BLaER1 treated with 17β-estradiol and CSF1 and Interleukin-3, amounts not matched to agents 10 nM and 100 nM (cell line): Measurements from ENCODE around the gene TBK1.

ENCODE experiments used
- H3K27ac ChIP-seq, 11 experiments: shearing (Covaris generic); formaldehyde crosslinking; 2 replicates each; pipeline ENCODE4 v1.8.1; 2022
- H3K27me3 ChIP-seq, 11 experiments: shearing (Covaris generic); formaldehyde crosslinking; 2 replicates each; pipeline ENCODE4 v1.8.1; 2022
- H3K36me3 ChIP-seq, 11 experiments: shearing (Covaris generic); formaldehyde crosslinking; 2 replicates each; pipeline ENCODE4 v1.8.1; 2022
- H3K4me1 ChIP-seq, 10 experiments: shearing (Covaris generic); formaldehyde crosslinking; 2 replicates each; pipeline ENCODE4 v1.8.1; 2022
- H3K4me2 ChIP-seq, 11 experiments: shearing (Covaris generic); formaldehyde crosslinking; 2 replicates each; pipeline ENCODE4 v1.8.1; 2022
- H3K4me3 ChIP-seq, 10 experiments: shearing (Covaris generic); formaldehyde crosslinking; 2 replicates each; pipeline ENCODE4 v1.8.1; 2022
- H3K9ac ChIP-seq, 11 experiments: shearing (Covaris generic); formaldehyde crosslinking; 2 replicates each; pipeline ENCODE4 v1.8.1; 2022
- H3K9me3 ChIP-seq, 11 experiments: shearing (Covaris generic); formaldehyde crosslinking; replicated peaks in 1 of 11; 2 replicates each; pipeline ENCODE4 v1.8.1; 2022
- H4K20me1 ChIP-seq, 11 experiments: shearing (Covaris generic); formaldehyde crosslinking; 2 replicates each; pipeline ENCODE4 v1.8.1; 2022
- Cebpa-rat ChIP-seq, 11 experiments: shearing (Covaris generic); IDR thresholded peaks; 2 replicates each; pipeline ENCODE4 v1.8.1; 2022

The TBK1 gene

DNA sequence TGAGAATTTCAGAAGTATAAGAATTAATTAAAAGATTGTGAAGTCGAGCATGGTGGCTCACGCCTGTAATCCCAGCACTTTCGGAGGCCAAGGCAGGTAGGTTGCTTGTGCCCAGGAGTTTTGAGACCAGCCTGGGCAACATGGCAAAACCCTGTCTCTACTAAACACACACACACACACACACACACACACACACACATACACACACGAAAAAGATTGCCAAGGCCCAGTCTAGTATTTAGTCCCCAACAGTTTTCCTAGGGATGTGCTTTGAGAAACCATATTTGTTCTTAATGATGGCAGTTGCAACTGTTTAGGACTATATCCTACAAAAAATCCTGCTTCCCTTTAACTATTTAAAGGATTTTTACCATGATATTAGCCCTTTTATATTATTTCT is 6.0 kb downstream of the TBK1 start:
- Histone ChIP-seq H3K27ac (peak overlapping the region in 1 of 11 experiments; percentile 26; a peak in 2 of 22 replicates), H3K36me3 (peaks cover 36 to 73% (median 43%) of the 10 kb centered on the region in 11 experiments), H3K4me2 (peak overlapping the region in 3 of 11 experiments; percentile 56 to 68 (median 62); a peak in 3 of 22 replicates), H4K20me1 (peaks cover 0 to 71% (median 37%) of the 10 kb centered on the region in 11 experiments; a peak in 14 of 22 replicates), H3K27me3 (no peaks in the 10 kb centered on the region), H3K4me1 (peaks cover 18 to 61% (median 37%) of the 10 kb centered on the region in 10 experiments), H3K4me3 (no peak overlapping the region), H3K9me3 (no peaks in the 10 kb centered on the region), H3K9ac (no peak overlapping the region)
- no peak for TF ChIP-seq Cebpa-rat (IDR thresholded peaks at IDR 0.05)

GRCh38 chr12:64459394-64459891 is 7.5 kb downstream of the TBK1 start:
- peak overlapping the region; percentile 50 to 91 (median 80) for H3K4me2 ChIP-seq
- peaks cover 0 to 55% (median 29%) of the 10 kb centered on the region in 11 experiments; a peak in 14 of 22 replicates for H4K20me1 ChIP-seq
- H3K27ac ChIP-seq, result peak overlapping the region; percentile 33 to 84 (median 66); a peak in 21 of 22 replicates
- no peaks in the 10 kb centered on the region for H3K9me3 ChIP-seq
- TF ChIP-seq Cebpa-rat (IDR thresholded peaks at IDR 0.05), result no peak
- no peaks in the 10 kb centered on the region for H3K27me3 ChIP-seq
- H3K4me1 ChIP-seq, result peaks cover 11 to 48% (median 29%) of the 10 kb centered on the region in 10 experiments
- peak overlapping the region; percentile 2 to 57 (median 44); a peak in 16 of 20 replicates for H3K4me3 ChIP-seq
- peaks cover 51 to 88% (median 58%) of the 10 kb centered on the region in 11 experiments for H3K36me3 ChIP-seq
- H3K9ac ChIP-seq, result peak overlapping the region; percentile 24 to 79 (median 65)

- Histone ChIP-seq H3K9ac (no peak overlapping the region), H3K27ac (no peak overlapping the region)
Measured at GRCh38 chr12:64461634-64462414, 9.9 kb downstream of the TBK1 start.

GRCh38 chr12:64466178-64466577 is 14.3 kb downstream of the TBK1 start:
- Histone ChIP-seq H3K27ac (no peak overlapping the region), H3K36me3 (peaks cover 86 to 100% (median 94%) of the 10 kb centered on the region in 11 experiments)

More at GRCh38 chr12:64461634-64462414, 9.9 kb downstream of the TBK1 start:
- Histone ChIP-seq H3K4me3 (no peak overlapping the region), H3K27me3 (no peaks in the 10 kb centered on the region), H3K36me3 (peaks cover 63 to 93% (median 71%) of the 10 kb centered on the region in 11 experiments), H3K4me2 (no peak overlapping the region), H3K9me3 (no peaks in the 10 kb centered on the region), H3K4me1 (peaks cover 11 to 27% (median 19%) of the 10 kb centered on the region in 10 experiments), H4K20me1 (peaks cover 0 to 35% (median 20%) of the 10 kb centered on the region in 11 experiments; a peak in 11 of 22 replicates)
- no peak for TF ChIP-seq Cebpa-rat (IDR thresholded peaks at IDR 0.05)

DNA sequence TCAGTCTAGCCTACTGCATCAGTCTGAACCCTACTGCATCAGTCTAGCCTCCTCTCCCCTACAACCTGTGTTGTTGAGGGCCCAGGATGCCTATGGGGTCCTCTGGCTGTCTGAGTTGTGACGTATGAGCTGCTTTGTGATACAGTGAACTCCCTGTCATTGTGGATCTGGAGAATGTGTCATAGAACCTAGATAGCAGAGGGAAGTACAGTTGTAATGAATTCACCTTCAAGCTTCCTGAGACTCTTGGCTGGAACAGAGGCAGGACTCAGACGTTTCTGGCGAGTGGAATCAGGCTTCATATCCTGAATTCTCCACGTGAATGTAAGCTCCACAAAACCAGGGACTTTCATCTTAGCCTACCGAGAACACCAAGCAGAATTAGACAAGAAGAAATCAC is 17.0 kb downstream of the TBK1 start:
- H3K9me3 ChIP-seq, result peaks cover 0 to 6% (median 0%) of the 10 kb centered on the region in 11 experiments; a peak in 3 of 22 replicates
- H3K4me2 ChIP-seq, result no peak overlapping the region
- H3K4me1 ChIP-seq, result no peaks in the 10 kb centered on the region
- H3K27me3 ChIP-seq, result no peaks in the 10 kb centered on the region
- peaks cover 84 to 100% (median 95%) of the 10 kb centered on the region in 11 experiments for H3K36me3 ChIP-seq
- no peak for TF ChIP-seq Cebpa-rat (IDR thresholded peaks at IDR 0.05)
- no peak overlapping the region for H3K9ac ChIP-seq
- H3K27ac ChIP-seq, result no peak overlapping the region
- H3K4me3 ChIP-seq, result no peak overlapping the region
- H4K20me1 ChIP-seq, result peaks cover 0 to 19% (median 4%) of the 10 kb centered on the region in 11 experiments; a peak in 6 of 22 replicates

More at GRCh38 chr12:64466178-64466577, 14.3 kb downstream of the TBK1 start:
- Histone ChIP-seq H3K9me3 (no peaks in the 10 kb centered on the region), H4K20me1 (peaks cover 0 to 21% (median 4%) of the 10 kb centered on the region in 11 experiments; a peak in 8 of 22 replicates), H3K4me3 (no peak overlapping the region), H3K9ac (no peak overlapping the region), H3K4me2 (no peak overlapping the region), H3K27me3 (no peaks in the 10 kb centered on the region), H3K4me1 (no peaks in the 10 kb centered on the region)
- TF ChIP-seq Cebpa-rat (IDR thresholded peaks at IDR 0.05), result no peak

DNA sequence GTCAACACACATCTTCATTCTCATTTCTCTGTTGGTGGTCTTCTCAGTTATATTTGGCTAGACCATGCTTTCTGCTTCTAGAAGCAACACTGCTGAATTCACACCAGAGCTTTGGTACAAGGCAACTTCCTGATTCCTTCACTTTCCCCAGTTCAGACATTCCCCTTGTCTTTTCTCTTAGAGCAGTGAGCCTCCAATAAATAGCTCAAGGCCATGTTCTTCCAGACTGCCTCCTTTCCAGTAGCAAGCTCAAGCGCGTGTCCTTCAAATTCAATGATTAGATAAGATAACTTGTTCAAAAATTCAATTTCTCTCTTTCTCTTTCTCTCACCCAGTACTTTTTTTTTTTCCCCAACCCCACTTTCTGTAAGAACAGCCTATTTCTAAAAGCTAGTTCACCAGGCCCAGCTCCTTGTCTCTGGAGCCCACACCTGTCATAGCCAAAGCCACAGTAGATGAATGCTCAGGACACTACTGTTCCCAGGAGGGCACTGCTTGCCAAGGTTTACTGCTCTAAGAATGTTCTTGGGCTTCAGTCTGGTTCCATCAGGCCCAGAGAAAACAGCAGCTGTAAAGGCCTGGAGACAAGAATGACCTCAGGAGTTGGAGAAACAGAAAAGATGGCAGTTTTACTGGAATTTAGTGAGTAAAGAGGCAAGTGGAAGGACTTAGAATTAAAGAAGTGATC is 17.7 kb downstream of the TBK1 start:
- H3K27ac ChIP-seq, result no peak overlapping the region
- H3K36me3 ChIP-seq, result peaks cover 84 to 100% (median 95%) of the 10 kb centered on the region in 11 experiments
- TF ChIP-seq Cebpa-rat (IDR thresholded peaks at IDR 0.05), result no peak
- H3K4me1 ChIP-seq, result no peaks in the 10 kb centered on the region
- peaks cover 0 to 19% (median 4%) of the 10 kb centered on the region in 11 experiments; a peak in 6 of 22 replicates for H4K20me1 ChIP-seq
- H3K9ac ChIP-seq, result no peak overlapping the region
- H3K4me2 ChIP-seq, result no peak overlapping the region
- no peak overlapping the region for H3K4me3 ChIP-seq
- peaks cover under 1 to 12% (median 1%) of the 10 kb centered on the region in 11 experiments; a peak in 19 of 22 replicates for H3K9me3 ChIP-seq
- no peaks in the 10 kb centered on the region for H3K27me3 ChIP-seq

DNA sequence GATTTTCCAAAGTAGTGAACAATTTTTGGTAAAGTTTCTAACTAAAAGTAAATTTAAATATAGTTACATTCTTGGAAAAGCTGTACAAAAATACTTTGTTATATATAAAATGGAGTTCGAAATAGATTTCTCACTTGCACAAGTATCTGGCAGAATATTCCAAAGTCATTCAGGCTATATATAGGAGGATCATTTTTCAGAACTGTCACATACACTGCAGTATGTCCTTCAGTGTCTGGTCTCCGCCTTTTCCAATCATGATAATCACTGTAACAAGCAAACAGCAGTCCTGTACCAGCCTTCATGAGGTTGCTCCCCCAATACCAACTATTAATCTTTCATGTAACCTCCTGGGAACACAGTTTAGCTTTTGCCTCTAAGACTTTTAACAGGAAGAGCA is 18.6 kb downstream of the TBK1 start:
- H3K4me2 ChIP-seq, result no peak overlapping the region
- no peak for TF ChIP-seq Cebpa-rat (IDR thresholded peaks at IDR 0.05)
- no peak overlapping the region for H3K27ac ChIP-seq
- H3K27me3 ChIP-seq, result no peaks in the 10 kb centered on the region
- peaks cover 84 to 100% (median 95%) of the 10 kb centered on the region in 11 experiments for H3K36me3 ChIP-seq
- H3K9me3 ChIP-seq, result peaks cover 9 to 21% (median 10%) of the 10 kb centered on the region in 11 experiments
- H3K4me3 ChIP-seq, result no peak overlapping the region
- H3K4me1 ChIP-seq, result no peaks in the 10 kb centered on the region
- H4K20me1 ChIP-seq, result peaks cover 0 to 19% (median 4%) of the 10 kb centered on the region in 11 experiments; a peak in 6 of 22 replicates
- H3K9ac ChIP-seq, result no peak overlapping the region

- H4K20me1 ChIP-seq, result peaks cover 0 to 34% (median 10%) of the 10 kb centered on the region in 11 experiments; a peak in 11 of 22 replicates
- no peaks in the 10 kb centered on the region for H3K27me3 ChIP-seq
- no peak for TF ChIP-seq Cebpa-rat (IDR thresholded peaks at IDR 0.05)
- H3K4me3 ChIP-seq, result no peak overlapping the region
- H3K4me2 ChIP-seq, result no peak overlapping the region
- no peak overlapping the region for H3K27ac ChIP-seq
- no peak overlapping the region for H3K9ac ChIP-seq
- H3K4me1 ChIP-seq, result no peaks in the 10 kb centered on the region
- H3K9me3 ChIP-seq, result peaks cover 25 to 38% (median 27%) of the 10 kb centered on the region in 11 experiments
- peaks cover 83 to 100% (median 98%) of the 10 kb centered on the region in 11 experiments for H3K36me3 ChIP-seq
Measured at GRCh38 chr12:64473176-64473575, 21.3 kb downstream of the TBK1 start.
